DOHH2 (cell line): ENCODE data around the gene GTF2A1L.

ENCODE experiments used
- CTCF ChIP-seq: fragments of 200-600 bp; sonication (generic); IDR thresholded peaks from one replicate; pipeline ENCODE4 v1.5.1; 2014; ENCODE audit warnings: antibody characterized with exemption, mild to moderate bottlenecking, low read depth, low read length; ENCODE audit not compliant: poor library complexity, severe bottlenecking
- EZH2phosphoT487 ChIP-seq: fragments of 200-600 bp; sonication (generic); IDR thresholded peaks from 2 replicates; pipeline ENCODE4 v1.6.1; 2017; ENCODE audit warnings: borderline replicate concordance, mild to moderate bottlenecking, antibody characterized with exemption, low read length, moderate library complexity, mixed read lengths

GRCh38 chr2:48605482-48606175 is 12.0 kb upstream of the GTF2A1L start:
- TF ChIP-seq CTCF, result no peak
- TF ChIP-seq EZH2phosphoT487, result no peak
